IMR-90 (cell line): ENCODE measurements around the gene NEUROD4. TPM values are rescaled to one million over a fixed set of nuclear protein-coding genes. Genes with fewer than 3 reads are reported as not detected.

Experiments used
- ATAC-seq: fragments of 200-7000 bp; cut with Tn5 transposase; 2 replicates; pipeline ENCODE4 v1.9.1; 2020; ENCODE audit warnings: low read depth, mild to moderate bottlenecking, moderate library complexity
- BruUV-seq: library from RNA; stranded (reverse); fragments of 400-500 nt; replicated peaks from 2 replicates; lab custom pipeline; 2021; lab: Mats Ljungman, UMichigan
- CTCF ChIA-PET: fragments of 300-600 bp; formaldehyde crosslinking; extraction: SDS; loops from one replicate; lab custom pipeline; 2021; ENCODE audit warnings: antibody characterized with exemption; lab: Yijun Ruan, JAX
- POLR2A ChIA-PET: fragments of 300-600 bp; sonication (Branson Sonifier 250); formaldehyde crosslinking; loops from one replicate; lab custom pipeline; 2022; ENCODE audit warnings: antibody characterized with exemption; ENCODE audit not compliant: unreplicated experiment; lab: Charles Lee
- DNase-seq: peaks from one replicate; pipeline ENCODE4 v3.0.0; 2013
- H2AFZ ChIP-seq: replicated peaks from 2 replicates; pipeline ENCODE3; 2013; ENCODE audit warnings: low read length, mild to moderate bottlenecking; ENCODE audit not compliant: poor library complexity
- H2AK5ac ChIP-seq: 2 replicates; pipeline ENCODE4 v1.6.1; 2013; ENCODE audit warnings: low read depth, low read length, inconsistent platforms
- H2AK9ac ChIP-seq: replicated peaks from 2 replicates; pipeline ENCODE3; 2013; ENCODE audit warnings: mild to moderate bottlenecking, low read depth, low read length, moderate library complexity; ENCODE audit not compliant: poor library complexity
- H2BK120ac ChIP-seq: 2 replicates; pipeline ENCODE4 v1.6.1; 2013; ENCODE audit warnings: low read depth, low read length, inconsistent platforms
- H2BK15ac ChIP-seq: 3 replicates; pipeline ENCODE4 v1.6.1; 2013; ENCODE audit warnings: low read depth, low read length, inconsistent platforms
- H2BK20ac ChIP-seq: 2 replicates; pipeline ENCODE4 v1.6.1; 2013; ENCODE audit warnings: low read depth, mild to moderate bottlenecking, inconsistent platforms, low read length, moderate library complexity
- H2BK5ac ChIP-seq: 2 replicates; pipeline ENCODE4 v1.6.1; 2013; ENCODE audit warnings: mild to moderate bottlenecking, low read depth, low read length, inconsistent platforms; ENCODE audit not compliant: poor library complexity, severe bottlenecking
- H3K14ac ChIP-seq: replicated peaks from 2 replicates; pipeline ENCODE4 v1.6.1; 2013; ENCODE audit warnings: low read depth, low read length, inconsistent platforms
- H3K18ac ChIP-seq: 2 replicates; pipeline ENCODE4 v1.6.1; 2013; ENCODE audit warnings: low read depth, low read length, control low read depth
- H3K23ac ChIP-seq: 2 replicates; pipeline ENCODE4 v1.6.1; 2013; ENCODE audit warnings: low read depth, low read length, inconsistent platforms
- H3K27ac ChIP-seq: 2 replicates; pipeline ENCODE4 v1.5.1; 2013; ENCODE audit warnings: mild to moderate bottlenecking, control low read depth, low read length; ENCODE audit not compliant: insufficient read depth
- H3K27me3 ChIP-seq: 2 replicates; pipeline ENCODE4 v1.6.1; 2013; ENCODE audit warnings: low read length; ENCODE audit not compliant: control insufficient read depth, insufficient read depth
- H3K36me3 ChIP-seq: 2 replicates; pipeline ENCODE4 v1.6.1; 2013; ENCODE audit warnings: low read length, mixed read lengths; ENCODE audit not compliant: control insufficient read depth, insufficient read depth
- H3K4ac ChIP-seq: 2 replicates; pipeline ENCODE4 v1.6.1; 2013; ENCODE audit warnings: low read depth, low read length, inconsistent platforms
- H3K4me1 ChIP-seq: 2 replicates; pipeline ENCODE4 v1.6.1; 2013; ENCODE audit warnings: low read length, mixed read lengths; ENCODE audit not compliant: control insufficient read depth, insufficient read depth
- H3K4me2 ChIP-seq: 2 replicates; pipeline ENCODE4 v1.6.1; 2013; ENCODE audit warnings: low read depth, mild to moderate bottlenecking, control low read depth, low read length, moderate library complexity
- H3K4me3 ChIP-seq: 2 replicates; pipeline ENCODE4 v1.5.1; 2013; ENCODE audit warnings: low read depth, mild to moderate bottlenecking, control low read depth, low read length, moderate library complexity; ENCODE audit not compliant: insufficient read depth
- H3K56ac ChIP-seq: 2 replicates; pipeline ENCODE4 v1.6.1; 2013; ENCODE audit warnings: low read length, inconsistent platforms; ENCODE audit not compliant: insufficient read depth; ENCODE audit errors: extremely low read depth
- H3K79me1 ChIP-seq, 2 experiments: 2 replicates each; pipeline ENCODE4 v1.6.1; 2013; ENCODE audit warnings: low read length in 2 of 2, inconsistent platforms in 1 of 2, low read depth in 1 of 2
- H3K9ac ChIP-seq: 2 replicates; pipeline ENCODE4 v1.6.1; 2013; ENCODE audit warnings: low read depth, low read length, control low read depth
- H3K9me1 ChIP-seq: 2 replicates; pipeline ENCODE4 v1.6.1; 2013; ENCODE audit warnings: low read length, inconsistent platforms; ENCODE audit not compliant: insufficient read depth
- H3K9me3 ChIP-seq: 2 replicates; pipeline ENCODE4 v1.6.1; 2013; ENCODE audit warnings: low read length; ENCODE audit not compliant: control insufficient read depth, insufficient read depth
- H4K20me1 ChIP-seq: 2 replicates; pipeline ENCODE4 v1.6.1; 2013; ENCODE audit warnings: low read length, inconsistent platforms; ENCODE audit not compliant: insufficient read depth
- H4K5ac ChIP-seq: 2 replicates; pipeline ENCODE4 v1.6.1; 2013; ENCODE audit warnings: mild to moderate bottlenecking, low read depth, low read length, control low read depth
- H4K8ac ChIP-seq, 2 experiments: 2 replicates each; pipeline ENCODE4 v1.6.1; 2013; ENCODE audit warnings: low read depth in 2 of 2, low read length in 2 of 2, control low read depth in 1 of 2, inconsistent platforms in 1 of 2
- H4K91ac ChIP-seq: 2 replicates; pipeline ENCODE4 v1.6.1; 2013; ENCODE audit warnings: low read depth, low read length, inconsistent platforms; ENCODE audit not compliant: insufficient read depth
- CEBPB ChIP-seq: IDR thresholded peaks from 2 replicates; pipeline ENCODE4 v1.6.1; 2012; ENCODE audit warnings: low read depth, low read length, improper control_type of control experiment
- CHD1 ChIP-seq: IDR thresholded peaks from 2 replicates; pipeline ENCODE4 v1.6.1; 2012; ENCODE audit warnings: low read depth, low read length, improper control_type of control experiment
- FOS ChIP-seq: fragments of 150-350 bp; IDR thresholded peaks from 2 replicates; pipeline ENCODE4 v1.6.1; 2016; ENCODE audit warnings: low read depth, low read length
- MAZ ChIP-seq: IDR thresholded peaks from 2 replicates; pipeline ENCODE4 v1.6.1; 2012; ENCODE audit warnings: low read depth, mild to moderate bottlenecking, low read length, improper control_type of control experiment, moderate library complexity, borderline replicate concordance
- RAD21 ChIP-seq: IDR thresholded peaks from 2 replicates; pipeline ENCODE4 v1.6.1; 2012; ENCODE audit warnings: low read length, improper control_type of control experiment
- RCOR1 ChIP-seq: IDR thresholded peaks from 2 replicates; pipeline ENCODE4 v1.6.1; 2012; ENCODE audit warnings: mild to moderate bottlenecking, low read length, improper control_type of control experiment; ENCODE audit not compliant: insufficient replicate concordance
- RFX5 ChIP-seq: IDR thresholded peaks from 2 replicates; pipeline ENCODE4 v1.8.0; 2012; ENCODE audit warnings: low read depth, mild to moderate bottlenecking, low read length, moderate library complexity
- SMC3 ChIP-seq: fragments of 150-350 bp; IDR thresholded peaks from 2 replicates; pipeline ENCODE4 v1.6.1; 2016; ENCODE audit warnings: low read depth, mild to moderate bottlenecking, antibody characterized with exemption, low read length, moderate library complexity
- WGBS, 2 experiments: methylation state at CpG; one replicate each; pipeline versions ENCODE4 v1.1.5 to v1.1.7; 2013; ENCODE audit warnings: missing lambda C conversion rate in 2 of 2; ENCODE audit not compliant: insufficient read length in 1 of 2; ENCODE audit errors: extremely low coverage in 2 of 2; 5-methylcytosine and 5-hydroxymethylcytosine counted together
- dilution Hi-C: fragments of 300-500 bp; cut with HindIII; formaldehyde crosslinking; loops from one replicate; pipeline ENCODE4 v1.14.3; 2018; ENCODE audit warnings: low sequenced_read_pairs; ENCODE audit not compliant: unreplicated experiment
- in situ Hi-C: fragments of 300-500 bp; cut with MboI; formaldehyde crosslinking; loops from 3 replicates; pipeline ENCODE4 v1.14.3; 2019; ENCODE audit warnings: low sequenced_read_pairs, inconsistent platforms, mixed read lengths
- intact Hi-C: fragments of 100-400 bp; cut with micrococcal nuclease; formaldehyde crosslinking; loops from 2 replicates; pipeline ENCODE4 v1.10.0; 2022
- polyA plus RNA-seq, 3 experiments: library from polyadenylated mRNA; depleted of rRNA; stranded (reverse); fragments of >200 nt; gene quantifications; 2 replicates each; pipeline ENCODE4 v1.2.3, GENCODE V29; 2012; ENCODE audit warnings: low replicate concordance in 1 of 3
- total RNA-seq: library from RNA; depleted of rRNA; stranded (reverse); fragments of >200 nt; gene quantifications from 2 replicates; pipeline ENCODE4 v1.2.3, GENCODE V29; 2012
- TF ChIP-seq, protein P1 (sequence below): conservative IDR thresholded peaks from 2 replicates; pipeline ENCODE4 v1.5.1; 2012; ENCODE audit warnings: mild to moderate bottlenecking, low read depth, low read length, improper control_type of control experiment

The NEUROD4 gene
- total and polyA plus RNA-seq, 2 of the 4 experiments (the other 2 are of a cell fraction), result not detected

DNA sequence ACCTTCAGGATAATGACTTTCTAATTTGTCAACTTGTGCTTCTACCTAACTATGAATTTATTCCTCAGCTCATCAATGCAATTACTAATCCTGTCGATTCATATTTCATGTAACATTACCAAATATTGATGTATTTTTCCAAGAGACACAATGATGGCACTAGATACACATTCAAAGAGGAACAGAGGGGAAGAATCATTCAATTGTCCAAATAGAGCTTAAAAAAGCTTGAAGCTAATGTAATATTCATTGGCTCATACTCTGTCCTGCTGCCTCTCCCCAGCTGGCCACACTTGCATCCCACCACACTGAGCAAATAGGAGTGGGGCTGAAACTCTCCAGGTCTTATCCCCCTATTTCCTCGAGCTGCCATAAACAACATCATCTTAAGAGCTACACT lies 44.5 kb upstream of the NEUROD4 start:
- Histone ChIP-seq H3K79me1 (no peaks in the 10 kb centered on the region), H3K9me1 (no peaks in the 10 kb centered on the region), H3K4ac (no peak overlapping the region), H3K9me3 (no peaks in the 10 kb centered on the region), H2AK9ac (no peak overlapping the region), H2BK20ac (no peak overlapping the region), H3K18ac (no peak overlapping the region), H3K27ac (no peak overlapping the region), H3K27me3 (peaks cover 1% of the 10 kb centered on the region; the same call in 1 of the 2 replicates), H3K4me2 (no peak overlapping the region), H4K5ac (no peak overlapping the region), H3K36me3 (no peaks in the 10 kb centered on the region), H3K9ac (no peak overlapping the region), H2AFZ (no peak overlapping the region), H3K56ac (no peak overlapping the region), H4K8ac (no peak overlapping the region), H4K91ac (no peak overlapping the region), H3K4me3 (no peak overlapping the region), H2BK15ac (no peak overlapping the region), H2BK5ac (no peak overlapping the region), H4K20me1 (no peaks in the 10 kb centered on the region), H2BK120ac (no peak overlapping the region), H3K14ac (no peak overlapping the region), H3K4me1 (no peaks in the 10 kb centered on the region), H3K23ac (no peak overlapping the region), H2AK5ac (no peak overlapping the region)
- ATAC-seq, result no peak
- in situ Hi-C loops (no loop called here), intact Hi-C loops (no loop called here), dilution Hi-C loops (no loop called here)
- POLR2A ChIA-PET, result no interaction called here
- no peak for DNase-seq
- BruUV-seq, result no TSS peak
- WGBS, 2 experiments, result no CpG with 5 or more reads among the region's 2 CpGs
- CTCF ChIA-PET, result interaction anchor here (1.0 kb wide), 1 partner anchor 227 kb away, joined by 3 read pairs; no protein-coding TSS in a partner anchor
- TF ChIP-seq RAD21 (no peak), FOS (no peak), RCOR1 (no peak), CEBPB (no peak), SMC3 (no peak), RFX5 (no peak), CHD1 (no peak), MAZ (no peak)
- TF ChIP-seq, protein P1, sequence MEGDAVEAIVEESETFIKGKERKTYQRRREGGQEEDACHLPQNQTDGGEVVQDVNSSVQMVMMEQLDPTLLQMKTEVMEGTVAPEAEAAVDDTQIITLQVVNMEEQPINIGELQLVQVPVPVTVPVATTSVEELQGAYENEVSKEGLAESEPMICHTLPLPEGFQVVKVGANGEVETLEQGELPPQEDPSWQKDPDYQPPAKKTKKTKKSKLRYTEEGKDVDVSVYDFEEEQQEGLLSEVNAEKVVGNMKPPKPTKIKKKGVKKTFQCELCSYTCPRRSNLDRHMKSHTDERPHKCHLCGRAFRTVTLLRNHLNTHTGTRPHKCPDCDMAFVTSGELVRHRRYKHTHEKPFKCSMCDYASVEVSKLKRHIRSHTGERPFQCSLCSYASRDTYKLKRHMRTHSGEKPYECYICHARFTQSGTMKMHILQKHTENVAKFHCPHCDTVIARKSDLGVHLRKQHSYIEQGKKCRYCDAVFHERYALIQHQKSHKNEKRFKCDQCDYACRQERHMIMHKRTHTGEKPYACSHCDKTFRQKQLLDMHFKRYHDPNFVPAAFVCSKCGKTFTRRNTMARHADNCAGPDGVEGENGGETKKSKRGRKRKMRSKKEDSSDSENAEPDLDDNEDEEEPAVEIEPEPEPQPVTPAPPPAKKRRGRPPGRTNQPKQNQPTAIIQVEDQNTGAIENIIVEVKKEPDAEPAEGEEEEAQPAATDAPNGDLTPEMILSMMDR, result no peak
